Stimulated activated CD8-positive, alpha-beta memory T cell treated with anti-CD3 and anti-CD28 coated beads, Interleukin-2, amount 100 ng/mL, for 48 hours (primary cell): ENCODE data around the gene AP5Z1.

Experiments
- DNase-seq, 2 donors: peaks; one replicate each; pipeline ENCODE4 v3.0.0-alpha.2; 2020; ENCODE audit warnings: low read depth in 2 of 2

AP5Z1 gene

DNA sequence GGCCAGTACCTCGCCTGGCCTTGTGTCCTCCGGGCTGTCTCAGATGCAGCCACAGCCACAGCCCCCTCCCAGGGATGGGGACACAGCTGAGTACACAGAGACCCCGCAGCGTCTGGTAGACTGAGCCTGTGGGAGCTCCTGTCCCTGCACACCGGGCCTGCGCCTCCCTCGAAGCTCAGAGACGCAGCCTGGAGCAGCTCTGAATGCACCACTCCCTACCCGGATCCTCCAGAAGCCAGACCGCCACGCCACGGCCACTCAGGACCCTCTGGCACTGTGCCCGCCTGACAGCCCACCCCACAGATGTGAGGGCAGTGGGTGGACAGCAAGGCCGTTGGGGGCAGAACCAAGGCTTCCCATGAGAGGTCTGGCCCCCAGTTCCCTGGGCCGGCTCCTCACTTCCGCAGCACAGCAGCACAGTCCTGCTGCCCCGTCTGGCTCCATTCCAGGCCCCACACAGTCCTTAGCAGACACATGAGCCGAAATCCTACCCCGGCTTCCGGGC, 45.6 kb downstream of the AP5Z1 start:
- DNase-seq = no peak

DNA sequence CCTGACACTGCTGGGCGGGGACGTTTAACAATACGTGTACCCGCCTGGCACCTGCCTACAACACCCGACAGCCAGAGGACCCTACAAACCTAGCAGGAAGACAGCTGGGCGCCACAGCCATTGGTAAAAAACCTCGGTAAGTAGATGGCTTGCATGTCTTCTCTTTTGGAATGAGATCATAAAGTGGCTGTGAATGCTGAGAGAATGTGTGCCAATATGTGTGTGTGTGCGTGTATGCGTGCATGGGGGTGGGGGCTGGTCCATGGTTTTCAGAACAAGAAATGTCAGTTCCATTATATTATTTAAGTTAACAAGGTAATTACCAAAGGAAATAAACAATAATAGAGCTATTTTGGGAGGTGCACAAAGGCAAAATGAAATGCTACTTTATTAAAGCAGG, 47.3 kb downstream of the AP5Z1 start:
- no peak for DNase-seq

DNA sequence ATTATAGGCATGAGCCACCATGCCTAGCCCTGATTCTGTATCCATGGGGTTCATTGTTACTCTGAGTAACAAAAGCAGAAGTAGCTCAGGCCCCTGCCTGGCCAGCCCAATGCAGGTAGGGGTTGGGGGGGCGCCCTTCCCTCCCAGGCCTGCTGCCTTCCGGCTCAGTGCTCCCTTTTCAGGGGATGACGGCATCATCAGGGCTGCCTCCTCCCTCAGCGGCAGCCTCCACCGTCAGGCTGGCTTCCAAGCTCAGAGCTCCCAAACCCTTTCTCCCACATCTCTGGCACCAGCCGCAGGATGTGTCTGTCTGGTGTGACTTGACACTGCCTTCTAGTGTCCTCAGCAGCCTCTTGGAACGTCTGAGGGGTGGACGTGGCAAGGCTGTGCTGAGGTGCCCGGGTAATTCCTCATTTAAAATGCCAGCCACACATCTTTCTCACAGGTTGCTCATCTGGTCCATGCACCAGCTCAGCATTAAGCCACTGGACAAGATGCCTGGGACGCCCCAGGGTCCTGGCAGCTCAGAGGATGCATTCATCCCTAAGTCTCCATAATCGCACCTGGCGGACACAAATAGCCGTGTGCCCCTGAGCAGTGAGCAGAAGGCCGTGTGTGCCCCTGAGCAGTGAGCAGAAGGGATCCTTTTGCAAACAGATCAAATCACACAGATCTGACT, 48.2 kb downstream of the AP5Z1 start:
- no peak for DNase-seq

DNA sequence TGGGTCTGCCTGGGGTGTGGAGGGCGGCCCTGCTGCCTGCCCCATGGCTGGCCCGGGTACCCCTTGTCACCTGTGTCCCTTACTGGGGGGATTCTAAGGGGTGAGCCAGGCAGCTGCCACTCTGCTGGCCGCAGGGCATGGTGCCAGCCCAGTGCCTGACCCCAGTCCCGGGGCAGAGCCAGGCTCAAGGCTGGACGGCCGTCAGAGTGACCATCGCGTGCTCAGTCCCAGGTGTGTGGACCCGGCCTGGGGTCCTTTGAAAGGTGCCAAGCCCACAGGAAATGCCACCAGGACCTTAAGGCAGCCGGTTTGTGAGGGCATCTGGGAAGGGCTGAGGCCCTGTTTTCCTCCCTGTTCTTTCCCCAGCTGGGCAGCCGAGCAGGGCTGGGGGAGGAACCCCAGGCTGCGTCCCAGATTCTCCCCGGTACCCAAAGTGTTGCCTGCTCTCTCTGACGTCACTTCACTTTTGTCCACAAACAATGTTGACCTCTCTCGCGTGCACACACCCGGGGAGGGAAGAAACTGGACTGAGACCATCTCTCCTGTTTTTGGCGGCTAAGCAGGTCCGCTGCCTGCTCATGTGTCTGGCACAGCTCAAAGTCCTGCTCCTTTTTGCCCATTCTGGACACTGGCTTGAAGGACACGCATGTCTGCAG, 48.8 kb downstream of the AP5Z1 start:
- no peak for DNase-seq

DNA sequence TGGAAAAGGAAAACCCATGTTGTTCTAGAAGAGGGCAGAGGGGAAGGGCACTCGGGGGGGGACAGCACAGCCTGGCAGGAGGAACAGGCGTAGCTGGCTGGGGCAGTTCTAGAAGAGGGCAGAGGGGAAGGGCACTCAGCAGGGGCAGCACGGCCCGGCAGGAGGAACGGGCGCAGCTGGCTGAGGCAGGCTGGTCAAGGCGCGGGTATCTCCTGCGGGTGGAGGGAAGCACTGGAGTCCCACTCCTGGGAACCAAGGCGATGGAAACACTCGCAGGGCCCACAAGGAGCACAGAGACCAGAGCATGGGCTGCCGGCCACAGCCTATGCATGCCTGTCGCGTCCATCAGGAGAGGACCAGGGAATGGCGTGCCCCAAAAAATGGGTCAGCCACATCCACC, 49.7 kb downstream of the AP5Z1 start:
- DNase-seq = no peak

DNA sequence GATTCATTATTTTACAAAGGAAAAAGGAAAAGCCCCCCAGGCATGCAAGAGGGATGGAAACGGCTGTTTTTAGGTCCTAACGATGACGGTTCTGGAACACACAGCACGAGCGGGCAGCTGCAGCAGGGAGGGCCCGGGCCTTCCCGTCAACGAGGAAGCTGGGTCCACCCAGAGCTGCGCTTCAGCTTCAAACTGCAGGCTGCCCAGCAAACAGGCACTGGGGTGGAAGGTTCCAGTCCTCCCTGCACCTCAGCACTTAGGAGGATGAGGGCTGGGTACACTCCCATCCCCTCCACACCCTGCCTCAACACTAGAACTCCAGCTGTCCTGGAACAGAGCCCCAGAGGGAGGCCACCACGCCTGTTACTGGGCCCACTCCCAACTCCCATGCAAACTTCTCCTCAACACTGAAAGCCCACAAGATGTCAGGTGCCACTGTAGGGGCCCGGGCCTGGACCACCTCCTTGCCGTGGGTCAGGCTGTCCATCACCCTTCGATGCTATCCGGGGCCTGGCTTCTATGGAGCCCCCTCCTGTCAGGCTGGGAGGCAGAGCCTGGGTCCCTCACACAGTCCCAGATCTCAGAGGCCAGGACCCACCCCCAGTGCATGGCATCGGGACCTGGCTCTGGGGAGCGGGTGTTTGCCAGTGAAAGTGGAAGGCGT, 53.4 kb downstream of the AP5Z1 start:
- DNase-seq = no peak

DNA sequence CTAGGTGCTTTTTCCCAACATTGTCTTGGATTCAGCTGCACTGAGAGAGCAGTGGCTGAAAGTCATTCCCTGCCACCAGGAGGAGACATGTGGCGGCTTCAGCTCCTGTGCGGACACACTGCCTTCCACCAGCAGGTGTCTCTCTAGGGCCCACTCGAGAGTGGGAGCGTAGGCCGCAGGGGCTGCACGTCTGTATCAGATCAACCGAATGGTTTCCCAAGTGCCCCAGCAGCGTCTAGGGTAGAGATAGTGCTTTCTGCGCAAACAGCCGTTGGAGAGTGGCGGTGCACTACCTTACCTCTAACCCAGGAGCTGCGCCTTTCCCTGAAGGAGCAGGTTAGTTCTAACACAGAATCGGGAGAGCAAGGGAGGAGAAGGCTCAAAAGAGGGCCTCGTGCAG, 54.8 kb downstream of the AP5Z1 start:
- DNase-seq = peak; percentile 46 to 50

DNA sequence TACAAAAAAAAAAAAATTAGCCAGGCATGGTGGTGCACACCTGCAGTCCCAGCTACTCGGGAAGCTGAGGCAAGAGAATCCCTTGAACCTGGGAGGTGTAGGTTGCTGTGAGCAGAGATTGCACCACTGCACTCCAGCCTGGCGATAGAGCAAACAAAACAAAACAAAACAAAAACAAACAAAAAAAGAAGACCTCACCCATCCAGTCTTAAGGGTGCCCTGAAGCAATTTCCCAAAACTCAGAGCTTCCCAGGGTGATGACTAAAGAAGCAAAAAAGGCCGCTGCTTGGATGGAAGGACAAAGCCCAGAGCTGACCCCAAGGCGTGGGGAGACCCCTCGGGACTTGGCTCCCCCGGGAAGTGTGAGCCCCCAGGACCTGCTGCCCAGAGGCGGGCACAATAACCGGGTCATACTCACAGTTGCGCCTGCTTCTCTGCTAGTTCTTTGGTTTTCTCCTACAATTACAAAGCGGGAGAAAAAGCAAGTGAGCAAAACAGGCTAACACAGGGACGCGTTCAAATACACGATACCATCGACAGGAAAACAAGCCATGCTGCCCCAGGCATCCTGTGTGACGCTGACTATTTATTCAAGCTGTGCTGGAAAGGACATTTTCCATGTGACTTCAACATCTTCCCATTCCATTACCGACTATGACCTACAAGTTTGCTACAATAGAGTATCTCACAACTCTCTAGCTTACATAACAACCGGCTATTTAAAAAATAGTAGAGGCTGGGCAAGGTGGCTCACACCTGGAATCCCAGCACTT, 56.5 kb downstream of the AP5Z1 start:
- no peak for DNase-seq

DNA sequence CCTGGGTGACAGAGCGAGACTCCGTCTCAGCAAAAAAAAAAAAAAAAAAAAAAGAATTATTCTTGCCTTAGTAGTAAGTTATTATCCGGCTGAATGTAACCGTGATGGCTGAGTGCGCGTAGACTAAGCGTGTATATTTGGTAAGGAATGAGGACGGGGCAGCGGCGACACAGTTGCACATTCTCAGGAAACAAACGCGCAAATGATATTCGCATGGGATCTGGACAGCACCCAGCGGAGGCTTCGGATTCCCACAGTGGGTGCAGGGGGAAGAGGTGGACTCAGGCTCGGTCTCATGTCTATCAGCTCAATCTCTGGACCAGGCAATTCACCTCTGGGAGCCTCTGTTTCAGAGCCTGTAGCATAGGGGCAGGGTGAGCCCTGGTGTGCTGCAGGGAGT, 57.3 kb downstream of the AP5Z1 start:
- DNase-seq = no peak

DNA sequence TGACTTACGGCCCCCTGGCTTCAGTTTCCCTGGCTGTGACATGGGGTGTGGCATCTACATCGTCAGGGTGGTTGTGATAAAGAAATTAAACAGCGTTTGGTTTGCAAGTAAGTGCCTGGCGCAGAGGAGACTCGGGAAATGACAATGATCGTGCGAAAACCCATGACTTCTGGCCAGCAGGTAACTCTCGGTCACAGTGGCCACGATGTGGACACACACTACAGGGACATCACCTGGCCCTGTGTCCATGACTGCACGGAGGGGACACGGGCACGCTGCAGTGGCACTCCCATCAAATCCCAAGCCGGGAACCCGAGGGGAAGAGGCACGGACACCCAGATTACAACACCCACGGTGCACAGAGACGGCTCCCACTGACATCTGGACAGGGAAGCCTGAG, 57.8 kb downstream of the AP5Z1 start:
- no peak for DNase-seq

DNA sequence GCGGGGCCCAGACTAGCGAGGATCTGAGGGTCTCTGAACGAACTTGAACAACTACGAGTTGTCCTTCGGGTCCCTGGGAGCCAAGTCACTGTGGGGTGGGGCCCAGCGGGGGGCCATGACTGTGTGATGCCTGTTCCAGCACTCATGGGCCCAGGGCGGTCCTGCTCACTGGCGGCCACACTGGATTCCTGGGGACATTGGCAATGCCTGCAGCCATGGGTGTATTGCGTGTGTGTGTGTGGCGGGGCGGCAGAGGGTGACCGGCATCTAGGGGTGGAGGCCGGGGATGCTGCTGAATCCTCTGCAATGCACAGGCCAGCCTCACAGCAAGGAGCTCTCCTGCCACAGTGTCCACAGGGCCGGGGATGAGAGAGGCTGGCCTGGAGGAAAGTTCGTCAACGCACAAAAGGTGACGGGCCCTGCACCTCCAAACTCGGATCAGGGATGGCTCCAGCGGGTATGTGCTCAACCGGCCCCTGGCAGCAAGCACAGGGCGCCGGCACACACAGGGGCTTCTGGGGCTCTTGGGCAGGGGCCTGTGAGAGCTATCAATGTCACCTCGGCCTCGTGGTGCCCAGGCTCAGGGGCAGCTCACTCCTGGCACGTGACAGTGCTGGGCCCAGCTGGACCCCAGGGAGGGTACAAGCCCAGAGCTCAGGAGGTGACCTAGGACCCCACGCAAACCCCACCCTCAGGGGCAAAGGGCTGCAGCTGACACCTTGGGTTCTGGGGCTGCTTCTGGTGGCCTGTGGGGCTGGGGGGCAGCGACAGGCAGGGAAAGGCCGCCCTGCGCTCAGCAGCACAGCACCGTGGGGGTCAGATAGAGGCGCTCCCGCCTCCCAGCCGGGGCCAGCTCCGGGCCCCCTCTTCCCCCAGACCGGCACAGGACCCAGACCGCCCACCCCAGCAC, 58.5 kb downstream of the AP5Z1 start:
- DNase-seq = no peak

DNA sequence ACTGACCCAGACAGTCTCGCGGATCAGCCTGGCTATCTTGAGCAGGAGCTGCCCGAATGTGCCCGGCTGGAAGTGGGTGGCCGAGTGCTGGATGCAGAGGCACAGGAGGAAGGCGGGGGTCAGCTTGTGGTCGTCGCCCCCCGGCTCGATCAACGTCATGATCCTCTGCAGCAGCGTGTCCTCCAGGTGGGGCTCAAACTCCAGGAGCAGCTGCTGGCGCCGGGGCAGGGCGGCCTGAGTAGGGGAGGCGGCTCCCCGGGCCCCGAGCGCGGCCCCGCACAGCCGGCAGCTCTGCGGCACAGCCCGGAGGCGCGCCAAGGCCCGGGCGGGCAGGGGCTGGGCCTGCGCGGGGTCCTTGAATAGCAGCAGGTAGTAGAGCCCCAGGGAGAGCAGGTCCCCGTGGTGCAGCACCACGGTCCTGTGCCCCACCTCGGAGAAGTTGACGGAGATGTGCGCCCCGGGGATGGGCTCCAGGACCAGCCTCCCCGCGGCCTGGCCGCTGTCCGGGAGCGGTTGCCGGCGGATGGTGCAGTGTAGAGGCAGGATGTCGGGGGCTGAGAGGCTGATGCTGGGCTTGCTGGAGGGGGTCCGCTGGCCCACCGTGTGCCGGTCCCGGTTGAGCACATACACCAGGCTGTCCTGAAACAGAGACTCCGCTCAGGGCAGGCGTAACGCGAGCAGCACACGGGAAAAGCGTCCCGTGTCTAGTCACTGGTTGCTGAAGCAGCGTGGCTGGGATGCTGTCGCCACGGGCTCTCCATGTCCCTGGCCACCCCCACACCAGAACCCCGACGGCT, 59.4 kb downstream of the AP5Z1 start:
- no peak for DNase-seq

DNA sequence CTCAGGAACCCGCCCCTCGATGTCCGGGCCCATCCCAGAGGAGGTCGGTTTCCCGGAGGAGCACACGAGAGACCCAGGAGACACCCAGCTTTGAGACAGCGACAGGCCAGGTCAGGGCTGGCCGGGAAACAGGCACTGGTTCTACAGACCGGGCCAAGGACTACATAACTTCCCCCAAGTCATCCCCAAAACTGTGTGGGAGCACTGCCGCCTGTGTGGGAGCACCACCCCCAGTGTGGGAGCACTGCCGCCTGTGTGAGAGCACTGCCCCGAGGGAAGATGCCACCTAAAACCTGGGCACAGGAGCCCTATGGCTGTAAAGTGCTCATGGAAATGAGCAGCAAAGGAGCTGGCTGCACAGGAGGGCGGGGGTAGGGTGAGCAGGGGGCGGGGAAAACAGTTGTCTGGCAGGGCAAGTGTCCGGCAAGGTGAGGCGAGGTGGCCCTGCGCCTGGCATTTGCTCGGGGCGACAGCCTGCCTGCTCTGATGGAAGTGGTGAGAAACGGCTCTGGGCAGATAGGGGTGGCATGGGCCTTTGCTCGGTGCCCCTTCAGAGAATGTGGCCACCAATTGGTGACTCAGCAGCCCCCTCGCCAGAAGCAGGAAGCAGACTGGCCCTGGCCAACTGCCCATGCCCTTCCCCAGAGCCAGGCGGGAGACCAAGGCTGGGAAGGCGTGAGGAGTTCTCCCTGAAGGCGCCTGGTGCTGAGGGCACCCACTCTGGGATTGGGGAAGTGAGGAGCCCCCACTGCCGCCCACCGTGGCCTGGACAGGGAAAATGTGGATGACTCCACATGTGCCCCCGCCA, 60.2 kb downstream of the AP5Z1 start:
- no peak for DNase-seq

DNA sequence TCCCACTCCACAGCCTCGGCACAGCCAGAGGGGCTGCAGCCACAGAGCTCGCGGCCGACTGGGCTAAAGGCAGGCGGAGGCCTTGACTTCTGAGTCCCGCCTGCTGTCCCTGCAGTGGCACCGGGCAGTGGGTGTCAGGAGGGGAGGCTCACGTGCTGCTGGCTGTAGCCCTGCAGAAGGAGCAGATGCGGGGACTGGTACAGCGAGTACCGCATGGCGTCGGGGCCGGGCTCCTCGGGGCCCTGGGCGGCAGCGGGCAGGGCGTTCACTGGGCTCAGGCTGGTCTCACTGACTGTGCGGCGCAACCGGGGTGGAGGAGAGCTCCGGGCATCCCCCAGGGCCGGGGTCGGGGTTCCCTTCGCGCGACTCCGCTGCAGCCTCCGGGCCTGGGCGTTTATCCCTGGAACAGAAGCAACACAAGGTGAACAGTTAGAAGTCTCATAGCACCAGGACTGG, 60.8 kb downstream of the AP5Z1 start:
- DNase-seq = no peak

DNA sequence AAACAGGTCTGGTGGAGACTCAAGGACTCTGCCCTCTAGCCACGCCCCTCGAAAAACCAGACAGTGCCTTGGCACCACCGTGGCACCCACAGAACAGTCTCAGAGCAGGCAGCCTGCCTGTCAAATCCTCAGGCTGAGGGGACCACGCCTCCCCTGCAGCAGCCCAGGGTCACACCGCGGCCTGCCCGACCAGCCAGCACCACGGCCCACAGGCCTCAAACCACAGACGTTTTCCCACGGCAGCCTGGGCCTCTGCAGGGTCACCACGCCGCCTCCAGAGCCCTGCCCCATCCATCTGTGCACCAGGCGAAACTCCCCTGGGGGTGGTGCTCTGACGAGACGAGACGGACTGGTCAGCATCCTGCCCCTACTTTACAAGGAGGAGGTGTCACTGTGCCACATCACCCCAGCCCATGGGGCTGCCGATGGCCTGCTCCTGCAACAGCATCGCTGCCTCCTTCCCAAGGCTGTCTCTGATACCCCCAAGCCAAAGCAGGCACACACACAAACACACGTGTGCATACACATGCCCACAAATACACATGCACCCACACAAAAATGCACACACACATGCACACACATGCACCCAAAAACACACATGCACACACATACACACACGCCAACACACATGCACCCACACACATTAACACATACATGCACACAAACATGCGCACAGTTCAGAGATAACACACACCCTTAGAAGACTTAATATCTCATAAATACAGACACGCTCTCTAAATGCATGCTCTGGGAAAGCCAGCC, 61.8 kb downstream of the AP5Z1 start:
- DNase-seq = no peak

DNA sequence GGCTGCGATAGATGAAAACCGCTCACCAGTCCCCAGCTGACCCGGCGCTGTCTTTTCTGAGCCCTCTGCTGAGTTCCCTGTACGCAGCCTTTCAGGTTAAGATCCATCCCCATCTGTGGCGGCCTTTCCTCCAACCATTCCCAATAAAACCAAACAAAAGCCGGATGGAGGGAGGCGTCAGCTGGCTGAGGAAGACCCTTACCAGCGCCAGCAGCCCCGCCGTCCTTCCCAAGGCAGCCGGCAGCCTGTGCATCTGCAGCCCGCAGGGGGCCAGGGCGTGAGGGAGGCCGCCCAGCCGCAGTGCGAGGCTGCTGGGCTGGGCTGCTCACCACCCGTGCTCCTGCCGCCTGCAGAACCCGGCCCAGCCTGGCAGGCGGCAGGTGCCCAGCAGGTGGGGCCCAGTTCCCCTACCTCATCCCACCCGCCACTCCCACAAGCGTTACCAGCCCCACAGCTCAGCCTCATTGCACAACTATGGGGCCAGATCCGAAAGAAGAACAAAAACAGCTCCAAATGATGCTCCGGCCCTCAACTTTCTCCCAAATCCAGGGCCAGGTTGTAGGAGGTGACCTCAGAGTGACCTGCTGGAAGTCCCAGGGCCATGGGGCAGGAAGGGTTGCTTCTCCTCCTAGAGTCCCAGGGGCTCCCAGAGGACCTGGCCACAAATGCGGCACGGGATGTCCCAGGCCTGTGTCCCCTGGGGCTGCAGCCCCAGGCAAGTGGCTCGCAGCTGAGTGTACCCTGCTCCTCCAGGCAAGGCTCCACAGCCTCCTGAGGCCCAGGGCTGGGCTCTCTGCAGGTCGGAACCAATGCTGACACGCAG, 62.6 kb downstream of the AP5Z1 start:
- DNase-seq = no peak

DNA sequence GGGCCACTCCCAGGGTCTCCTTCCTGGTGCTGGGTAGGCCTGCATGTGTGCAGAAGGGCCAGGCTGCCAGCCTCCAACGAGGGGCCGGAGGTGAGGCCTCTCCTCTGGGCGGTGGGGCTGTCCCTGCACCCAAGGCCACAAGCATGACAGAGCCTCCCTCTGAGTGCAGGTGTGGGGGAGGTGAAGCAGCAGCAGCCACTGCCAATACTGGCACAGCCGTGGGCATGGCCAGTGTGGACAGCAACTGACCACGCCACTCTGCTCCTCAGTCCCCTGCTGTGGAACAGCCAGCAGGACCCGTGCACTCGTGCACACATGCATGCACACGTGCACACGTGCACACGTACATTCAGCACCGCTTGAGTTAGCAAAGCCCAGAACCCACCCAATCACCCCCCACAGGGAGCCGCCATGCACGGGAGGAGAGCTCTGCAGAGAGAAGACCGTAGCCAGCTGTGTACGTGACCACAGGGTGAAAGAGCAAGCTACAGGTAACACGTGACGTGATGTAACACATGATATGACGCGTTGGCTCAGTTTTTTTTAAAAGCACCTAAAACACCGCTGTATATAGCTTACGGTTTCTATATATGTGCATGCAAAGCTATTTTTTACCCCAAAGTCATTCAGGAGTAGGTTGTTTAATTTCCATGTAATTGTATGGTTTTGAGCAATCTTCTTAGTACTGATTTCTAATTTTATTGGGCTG, 63.4 kb downstream of the AP5Z1 start:
- DNase-seq = no peak
